ENCODE results near the gene ATP1A2. TPM values are rescaled to one million over a fixed set of nuclear protein-coding genes. Genes with fewer than 3 reads are reported as not detected.

ATP1A2 gene
- total and polyA plus RNA-seq, 2 of the 8 experiments (the other 6 are each of a cell fraction or from before 2014, with no cell fraction given), result 39.7 to 40.8 TPM

- Histone ChIP-seq H3K23me2 (ENCODE audit: low read depth, low read length) (no peaks in the 10 kb centered on the region; the same call in 1 of the 2 replicates), H3K4ac (replicated peaks; ENCODE audit: insufficient read length, low read depth, low read length) (no peak overlapping the region), H4K91ac (replicated peaks; ENCODE audit: insufficient read length, low read length) (no peak overlapping the region), H3K23ac (ENCODE audit: insufficient read length) (no peak overlapping the region), H2BK12ac (ENCODE audit: low read depth, low read length) (no peak overlapping the region), H3K14ac (ENCODE audit: insufficient read length) (no peak overlapping the region), H3K4me2 (ENCODE audit: insufficient read depth in 1 of 2, low read depth in 2 of 2, low read length in 2 of 2) (no peak overlapping the region), H3K27ac (ENCODE audit: low read depth, low read length) (no peak overlapping the region), H2BK20ac (ENCODE audit: low read length) (no peak overlapping the region), H2BK120ac (replicated peaks; ENCODE audit: low read depth, low read length) (no peak overlapping the region), H3K79me2 (ENCODE audit: control insufficient read depth in 1 of 2, insufficient read depth in 2 of 2, low read length in 2 of 2) (no peaks in the 10 kb centered on the region), H3K4me3 (ENCODE audit: extremely low read depth in 1 of 4, insufficient read depth in 2 of 4, low read depth in 3 of 4, low read length in 4 of 4) (no peak overlapping the region; a peak in 1 of 8 replicates), H2AK5ac (ENCODE audit: low read depth, low read length) (no peak overlapping the region), H2BK15ac (ENCODE audit: low read length) (no peak overlapping the region), H4K20me1 (replicated peaks in 1 of 2; ENCODE audit: control insufficient read depth in 1 of 2, insufficient read depth in 2 of 2, low read length in 2 of 2) (no peaks in the 10 kb centered on the region), H4K5ac (ENCODE audit: insufficient read length, low read depth, low read length) (no peak overlapping the region), H2BK5ac (ENCODE audit: low read depth, low read length) (no peak overlapping the region), H3K79me1 (ENCODE audit: low read depth, low read length) (no peaks in the 10 kb centered on the region), H2AFZ (ENCODE audit: low read length) (no peak overlapping the region), H4K8ac (ENCODE audit: extremely low read depth, insufficient read depth, low read length) (no peak overlapping the region), H3K56ac (replicated peaks; ENCODE audit: insufficient read length, low read depth, low read length) (no peak overlapping the region), H3K9ac (replicated peaks in 1 of 4; ENCODE audit: extremely low read depth in 1 of 4, low read depth in 3 of 4, low read length in 3 of 4) (no peak overlapping the region), H3K18ac (ENCODE audit: extremely low read depth, low read length) (no peak overlapping the region), H3K36me3 (ENCODE audit: control insufficient read depth in 2 of 4, insufficient read depth in 4 of 4, low read length in 3 of 4) (no peaks in the 10 kb centered on the region), H3K4me1 (replicated peaks in 1 of 4; ENCODE audit: control insufficient read depth in 3 of 4, insufficient read depth in 4 of 4, low read length in 3 of 4) (0 out of 7 replicates have a peak, but pooled peaks cover 0 to 2% (median 0%) of the 10 kb centered on the region in 4 experiments), H3K27me3 (replicated peaks in 1 of 4; ENCODE audit: control insufficient read depth in 3 of 4, extremely low read depth in 1 of 4, insufficient read depth in 3 of 4, low read length in 3 of 4) (no peaks in the 10 kb centered on the region; a peak in 1 of 7 replicates), H3K9me3 (ENCODE audit: insufficient read depth in 2 of 2, low read depth in 1 of 2, low read length in 1 of 2) (no peaks in the 10 kb centered on the region)
- DNase-seq (ENCODE audit: low read depth in 1 of 2, low spot score in 2 of 2) (no peak), FAIRE-seq (no peak)
- ChIA-PET POLR2A (ENCODE audit: partially characterized antibody) (interaction anchor here (0.6 to 1.5 kb wide), 4 partner anchors 9 to 36 kb away, joined by 3 to 4 read pairs (median 3); partner anchors contain the start of gene ATP1A2), CTCF (ENCODE audit: partially characterized antibody) (interaction anchor here (0.6 to 7.5 kb wide), 11 partner anchors 11 to 348 kb away, joined by 3 to 49 read pairs (median 5); partner anchors contain the start of gene CASQ1)
- 76% methylated on average over 3 of the region's 3 CpGs; no CpG with 5 or more reads in 1 of the 2 experiments for WGBS, 2 experiments (ENCODE audit: extremely low coverage in 1 of 2, insufficient coverage in 1 of 2, insufficient read length in 1 of 2, insufficient replicate concordance in 2 of 2, low coverage in 1 of 2, low lambda C conversion rate in 2 of 2, missing lambda C conversion rate in 1 of 2)
- no peak for TF ChIP-seq SUZ12 (IDR thresholded peaks at IDR 0.05; ENCODE audit: low read length)
- no peak for TF ChIP-seq HDAC2 (IDR thresholded peaks at IDR 0.05; ENCODE audit: borderline replicate concordance in 1 of 2, low read depth in 2 of 2, low read length in 2 of 2)
- no peak for TF ChIP-seq SRF (IDR thresholded peaks at IDR 0.05; ENCODE audit: low read depth, low read length)
- no peak for TF ChIP-seq NRF1 (IDR thresholded peaks at IDR 0.05; ENCODE audit: low read depth, low read length)
- no peak for TF ChIP-seq CHD2 (IDR thresholded peaks at IDR 0.05; ENCODE audit: low read length)
- TF ChIP-seq SIRT6 (IDR thresholded peaks at IDR 0.05; ENCODE audit: low read length), result no peak
- TF ChIP-seq TAF7 (optimal IDR thresholded peaks at IDR 0.05; ENCODE audit: borderline replicate concordance, low read depth, low read length), result no peak
- no peak for TF ChIP-seq E2F6 (IDR thresholded peaks at IDR 0.05)
- TF ChIP-seq TBP (IDR thresholded peaks at IDR 0.05; ENCODE audit: low read depth, low read length), result no peak
- TF ChIP-seq NANOG (IDR thresholded peaks at IDR 0.05; ENCODE audit: insufficient read depth, low read depth, low read length, poor library complexity, severe bottlenecking), result no peak
- no peak for TF ChIP-seq CTBP2 (IDR thresholded peaks at IDR 0.05; ENCODE audit: borderline replicate concordance, insufficient read depth, insufficient read length, low read length)
- TF ChIP-seq CREB1 (IDR thresholded peaks at IDR 0.05), result no peak
- TF ChIP-seq SP4 (IDR thresholded peaks at IDR 0.05; ENCODE audit: low read length), result no peak
These were observed 32.6 kb downstream of the ATP1A2 start for GRCh38 chr1:160148121-160148520.
